Measurements from ENCODE around the gene DCTD.

DCTD gene

DNA sequence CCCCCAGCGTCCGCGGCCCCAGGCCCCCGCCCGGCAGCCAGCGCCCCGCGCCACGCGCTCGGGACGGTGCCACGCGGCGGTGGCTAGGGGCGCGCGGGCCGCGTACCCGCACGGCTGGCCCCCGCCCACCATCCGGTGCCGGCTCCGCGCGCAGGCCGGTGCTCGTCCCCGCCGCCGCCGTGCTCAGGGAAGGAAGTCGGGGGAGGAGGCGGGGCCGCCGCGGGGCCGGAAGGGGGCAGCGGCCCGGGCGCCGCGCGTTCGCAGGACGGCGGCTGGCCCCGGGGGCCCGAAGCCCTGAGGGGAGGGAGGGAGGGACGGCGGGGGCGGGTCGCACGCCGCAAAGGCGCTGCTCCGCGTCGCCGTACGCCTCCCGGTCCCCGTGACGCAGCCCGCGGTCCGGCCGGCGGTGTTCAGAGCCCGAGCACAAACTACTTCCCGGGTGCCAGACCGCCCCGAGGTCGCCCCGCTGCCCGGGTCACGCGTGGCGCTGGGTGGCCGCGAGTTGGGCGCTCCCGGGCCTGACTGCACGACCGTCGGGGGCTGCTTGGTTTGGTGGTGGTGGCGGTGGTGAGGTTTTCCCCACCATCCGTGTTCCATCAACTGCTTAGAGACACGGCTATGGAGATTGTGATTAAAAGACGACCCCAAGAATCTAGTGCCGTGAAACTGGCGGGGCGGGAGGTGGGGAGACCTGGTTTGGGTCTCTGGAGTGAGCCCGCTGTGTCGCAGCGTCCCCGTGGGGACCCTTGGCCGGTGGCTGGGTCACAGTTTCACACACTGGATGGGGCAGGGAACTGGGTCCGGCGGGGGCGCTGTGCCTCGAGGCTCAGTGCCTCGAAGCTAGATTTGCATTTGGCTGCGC, at the start of gene DCTD:
TSS of gene DCTD (minus strand) at position 205 of the 862 bp plus-strand sequence. CDS start 1,818 bp downstream, outside the sequence.
- peak; percentile 75 for DNase-seq

GRCh38 chr4:182960746-182961145, 43.6 kb upstream of the DCTD start:
- peak; percentile 28 for DNase-seq

DNA sequence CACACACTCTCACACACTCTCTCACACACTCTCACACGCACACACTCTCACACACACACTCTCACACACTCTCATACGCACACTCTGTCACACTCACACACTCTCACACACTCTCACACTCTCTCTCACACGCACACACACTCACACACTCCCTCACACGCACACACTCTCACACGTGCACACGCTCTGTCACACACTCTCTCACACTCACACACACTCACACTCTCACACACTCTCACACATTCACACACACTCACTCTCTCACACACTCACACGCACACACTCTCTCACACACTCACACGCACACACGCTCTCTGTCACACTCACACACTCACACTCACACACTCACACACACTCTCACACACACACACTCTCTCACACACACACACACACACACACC, 43.0 kb upstream of the DCTD start:
- no peak for DNase-seq

DNA sequence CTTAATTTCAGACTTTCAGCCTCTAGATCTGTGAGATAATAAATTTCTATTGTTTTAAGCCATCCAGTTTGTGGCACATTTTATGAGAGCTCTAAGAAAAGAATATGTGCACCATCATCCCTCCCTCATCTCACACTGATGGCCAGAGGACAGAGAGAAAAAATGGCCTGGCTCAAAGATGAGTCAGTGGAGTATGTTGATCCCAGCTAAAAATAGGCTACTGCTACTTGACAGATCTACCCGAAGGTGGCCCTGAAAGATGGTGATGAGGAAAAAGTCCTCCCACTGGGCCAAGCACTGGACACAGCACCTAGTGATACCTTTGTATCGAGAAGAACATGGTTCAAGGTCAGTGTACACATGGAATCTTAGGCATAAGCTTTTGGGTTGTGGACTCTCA, 38.2 kb upstream of the DCTD start:
- DNase-seq = peak; percentile 13

- DNase-seq = no peak
These were observed 27.5 kb upstream of the DCTD start for GRCh38 chr4:182944484-182945213.

DNA sequence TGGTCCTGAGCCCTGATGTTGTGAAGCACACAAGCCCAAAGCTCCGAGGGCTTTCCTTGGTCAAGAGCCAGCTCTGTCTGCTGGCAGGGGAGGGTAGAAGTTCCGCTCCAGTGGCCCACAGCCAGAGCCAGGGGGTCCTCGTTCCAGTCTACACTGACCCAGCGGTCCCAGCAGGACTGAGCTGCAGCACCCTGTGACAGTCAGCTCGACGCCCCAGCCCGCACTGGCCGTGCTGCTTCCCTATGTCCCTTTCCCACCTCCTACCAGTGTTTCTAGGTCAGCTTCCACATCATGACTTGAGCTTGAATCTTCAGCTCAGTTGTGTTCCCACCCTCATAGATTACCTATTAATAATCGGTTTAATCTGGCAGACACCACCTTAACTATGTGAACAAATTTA, 22.5 kb upstream of the DCTD start:
- no peak for DNase-seq

GRCh38 chr4:182938205-182938645, 21.0 kb upstream of the DCTD start:
- peak; percentile 60 for DNase-seq

GRCh38 chr4:182937268-182938204, 20.4 kb upstream of the DCTD start:
- DNase-seq = no peak

DNA sequence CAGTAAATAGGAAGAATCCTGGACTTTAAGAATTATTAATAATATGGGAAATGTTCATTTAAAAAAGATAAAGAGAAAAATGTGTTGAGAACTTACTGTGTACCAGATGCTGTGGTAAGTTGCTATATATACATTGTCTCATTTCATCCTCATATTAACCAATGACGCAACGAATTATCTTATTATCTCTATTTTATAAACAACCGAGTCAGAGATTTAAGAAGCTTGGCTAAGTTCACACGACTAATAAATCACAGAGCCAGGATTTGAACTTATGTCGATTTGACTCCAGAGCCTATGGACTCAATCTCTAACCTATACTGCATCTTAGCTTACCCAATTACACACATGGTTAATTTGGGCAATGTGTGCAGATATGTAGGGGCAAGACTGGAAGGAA, 15.5 kb upstream of the DCTD start:
- no peak for DNase-seq

- DNase-seq = peak; percentile 68
These were observed 14.6 kb upstream of the DCTD start for GRCh38 chr4:182931691-182932345.

- no peak for DNase-seq
These were observed 13.7 kb upstream of the DCTD start for GRCh38 chr4:182930889-182931288.

DNA sequence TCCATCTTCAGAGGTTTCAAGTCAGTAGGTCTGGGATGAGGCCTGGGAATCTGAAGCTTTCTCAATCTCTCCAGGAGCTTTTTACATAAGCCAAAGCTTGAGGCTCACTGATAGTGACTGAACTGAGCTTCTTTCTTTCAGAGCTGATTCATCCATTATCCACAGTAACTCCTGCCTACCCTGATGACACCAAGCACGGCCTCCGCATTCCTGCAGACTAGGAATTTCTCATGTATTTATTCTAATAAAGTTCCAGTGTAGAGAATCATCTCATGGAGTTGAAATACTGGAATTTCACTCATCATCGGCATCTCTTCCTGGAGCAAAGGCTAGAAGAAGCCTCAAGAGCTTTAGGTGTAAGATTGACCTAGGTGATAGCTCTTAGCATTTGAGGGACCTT, 12.1 kb upstream of the DCTD start:
- peak; percentile 95 for DNase-seq

GRCh38 chr4:182928061-182928460, 10.9 kb upstream of the DCTD start:
- no peak for DNase-seq

- no peak for DNase-seq
These were observed 10.3 kb upstream of the DCTD start for GRCh38 chr4:182927505-182927904.

DNA sequence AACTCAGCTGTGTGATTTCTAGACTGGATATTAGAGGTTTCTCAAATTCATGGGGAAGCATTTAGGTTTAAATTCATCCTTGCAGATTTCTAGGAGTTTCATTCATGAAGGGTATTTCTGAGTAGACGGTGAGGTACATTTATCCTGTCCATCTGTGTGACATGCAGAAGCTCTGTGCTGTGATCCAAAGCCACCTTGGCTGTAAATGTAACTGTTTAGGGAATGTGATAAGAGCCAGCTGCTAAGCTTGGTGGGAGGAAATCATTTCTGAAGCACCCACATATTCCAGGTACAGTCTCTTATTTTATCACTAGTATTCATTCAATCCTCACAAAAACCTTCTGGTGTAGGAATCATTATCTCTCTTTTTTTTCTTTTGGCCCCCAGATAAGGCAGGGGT, 8.7 kb upstream of the DCTD start:
- no peak for DNase-seq

GRCh38 chr4:182925298-182925757, 8.1 kb upstream of the DCTD start:
- DNase-seq = peak; percentile 83

- no peak for DNase-seq
These were observed 7.3 kb upstream of the DCTD start for GRCh38 chr4:182924497-182924896.

GRCh38 chr4:182923796-182924340, 6.7 kb upstream of the DCTD start:
- no peak for DNase-seq

DNA sequence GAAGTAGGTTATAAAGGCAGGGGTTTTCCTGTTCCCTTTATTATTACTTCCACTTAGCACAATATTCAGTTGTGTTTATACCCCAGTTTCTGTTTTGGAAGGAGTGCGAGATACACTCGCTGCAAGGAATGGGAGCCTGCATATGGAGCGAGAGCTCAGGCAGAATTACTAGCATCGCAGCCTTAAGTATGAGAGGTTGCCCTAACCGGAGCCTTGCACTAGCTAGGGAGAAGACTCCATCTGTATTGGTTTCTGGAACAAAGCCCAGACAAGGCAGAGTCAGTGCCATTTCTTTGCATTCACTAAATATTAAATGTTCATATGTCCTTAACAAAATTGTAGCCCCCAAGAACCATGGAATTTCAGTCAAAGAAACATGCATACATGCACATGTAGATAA, 6.2 kb upstream of the DCTD start:
- peak; percentile 29 for DNase-seq

DNA sequence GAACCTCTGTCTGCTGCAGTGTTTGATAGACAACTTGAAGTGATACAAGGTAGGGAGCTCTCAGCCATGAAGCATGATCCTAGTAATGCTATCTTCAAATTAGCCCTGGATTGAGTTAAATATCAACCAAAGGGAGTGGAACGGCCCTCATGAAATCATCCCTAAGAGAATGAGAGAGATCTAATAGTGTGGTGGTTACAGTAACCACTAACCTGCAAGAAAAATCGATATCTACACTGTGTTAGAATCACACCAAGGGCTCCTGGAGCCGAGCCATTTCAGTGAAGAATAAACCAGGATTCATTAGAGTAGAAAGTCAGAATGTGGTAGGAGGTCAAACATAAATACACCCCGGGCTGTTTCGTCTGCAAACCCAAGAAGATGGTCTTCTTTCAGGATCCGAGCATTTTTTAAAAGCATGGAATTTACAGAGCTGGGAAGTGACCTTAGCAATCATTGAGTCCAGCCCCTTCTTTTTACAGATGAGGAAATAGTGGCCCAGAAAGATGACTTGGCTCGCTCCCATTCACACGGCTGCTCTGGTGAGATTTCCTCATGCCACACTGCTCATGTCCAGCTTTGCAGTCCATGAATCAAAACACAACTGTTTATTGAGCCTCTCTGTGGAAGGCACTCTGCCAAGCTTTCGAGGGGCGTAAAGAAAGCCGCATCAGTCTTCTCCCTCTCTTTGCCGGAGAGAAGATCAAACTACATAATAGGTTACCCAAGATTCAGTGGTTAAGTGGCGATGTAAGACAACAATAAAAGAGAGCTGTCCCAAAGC, 5.5 kb upstream of the DCTD start:
- no peak for DNase-seq

DNA sequence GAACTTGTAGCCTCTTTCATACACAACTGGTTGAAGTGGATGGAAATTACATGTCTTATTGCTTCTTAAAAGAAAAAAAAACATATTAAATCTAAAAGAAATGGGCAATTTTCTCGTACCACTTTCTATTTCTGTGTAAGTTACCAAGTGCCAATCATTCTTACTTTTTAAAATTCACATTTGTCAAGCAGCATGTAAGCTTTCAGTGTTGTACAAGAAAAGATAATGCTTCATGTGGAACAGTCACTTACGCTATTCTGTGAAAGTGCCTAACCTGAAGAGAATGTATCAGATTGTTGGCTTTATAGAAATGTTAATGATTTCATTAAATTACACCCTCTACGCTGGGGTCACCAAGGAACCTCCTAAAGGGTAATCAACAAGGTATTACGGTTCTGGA, 4.4 kb upstream of the DCTD start:
- DNase-seq = no peak

Measured in fibroblast of upper back skin (primary cell).